K562 (cell line): ENCODE measurements around the gene CFAP141. TPM values are rescaled to one million over a fixed set of nuclear protein-coding genes. Genes with fewer than 3 reads are reported as not detected.

ENCODE experiments used
- ARID1B ChIP-seq: fragments of 450-650 bp; IDR thresholded peaks from 2 replicates; pipeline ENCODE4 v1.6.1; 2016; ENCODE audit warnings: antibody characterized with exemption, mild to moderate bottlenecking, inconsistent platforms
- ARNT ChIP-seq, 2 experiments: fragments of 450-650 bp; IDR thresholded peaks; 2 replicates each; pipeline ENCODE4 v1.6.1; 2016; ENCODE audit warnings: mild to moderate bottlenecking in 1 of 2
- ATF3 ChIP-seq, 2 experiments: fragments of 450-650 bp in 1 of 2; sonication (generic) in 1 of 2; formaldehyde crosslinking in 1 of 2; IDR thresholded peaks in 1 of 2; conservative IDR thresholded peaks in 1 of 2; 2 replicates each; pipeline versions ENCODE4 v1.6.1 to v1.8.1; 2016 to 2023; ENCODE audit warnings: mild to moderate bottlenecking in 2 of 2, moderate library complexity in 2 of 2, inconsistent platforms in 1 of 2, missing genetic modification reagents in 1 of 2
- ATF7 ChIP-seq: fragments of 450-650 bp; IDR thresholded peaks from 2 replicates; pipeline ENCODE4 v1.7.1; 2014; ENCODE audit warnings: mild to moderate bottlenecking, moderate library complexity
- BRCA1 ChIP-seq, 2 experiments: fragments of 450-650 bp in 1 of 2; sonication (generic) in 1 of 2; formaldehyde crosslinking in 1 of 2; IDR thresholded peaks; 2 replicates each; pipeline versions ENCODE4 v1.5.0 to v1.6.1; 2017 to 2020; ENCODE audit warnings: mild to moderate bottlenecking in 1 of 2, missing genetic modification reagents in 1 of 2
- CGGBP1 ChIP-seq: fragments of 250-450 bp; sonication (Bioruptor Pico); IDR thresholded peaks from 2 replicates; pipeline ENCODE4 v1.9.0; 2021; ENCODE audit warnings: mild to moderate bottlenecking
- FOXA1 ChIP-seq: fragments of 450-650 bp; IDR thresholded peaks from 2 replicates; pipeline ENCODE4 v1.6.1; 2016; ENCODE audit warnings: mild to moderate bottlenecking, borderline replicate concordance
- GTF2B ChIP-seq: IDR thresholded peaks from 2 replicates; pipeline ENCODE4 v1.6.1; 2011; ENCODE audit not compliant: insufficient read length; ENCODE audit errors: extremely low read depth
- HDAC8 ChIP-seq: fragments of 450-650 bp; IDR thresholded peaks from 2 replicates; pipeline ENCODE4 v1.6.1; 2016; ENCODE audit warnings: mild to moderate bottlenecking, missing genetic modification characterization, moderate library complexity, missing compliant biosample characterization
- HSF4 ChIP-seq: fragments of 250-450 bp; sonication (Bioruptor Pico); IDR thresholded peaks from 2 replicates; pipeline ENCODE4 v2.1.2; 2022; ENCODE audit warnings: mild to moderate bottlenecking, moderate library complexity, borderline replicate concordance
- IFI16 ChIP-seq: fragments of 250-450 bp; sonication (Bioruptor Pico); IDR thresholded peaks from 2 replicates; pipeline ENCODE4 v2.1.2; 2022; ENCODE audit warnings: mild to moderate bottlenecking, inconsistent platforms
- KDM1A ChIP-seq, 2 experiments: fragments of 450-650 bp; IDR thresholded peaks; 2 replicates each; pipeline ENCODE4 v1.6.1; 2016; ENCODE audit warnings: mild to moderate bottlenecking in 2 of 2
- MEIS2 ChIP-seq: fragments of 450-650 bp; IDR thresholded peaks from 2 replicates; pipeline ENCODE4 v1.6.1; 2014; ENCODE audit warnings: mild to moderate bottlenecking; ENCODE audit not compliant: partially characterized antibody
- MTA2 ChIP-seq: fragments of 450-650 bp; IDR thresholded peaks from 2 replicates; pipeline ENCODE4 v1.6.1; 2016; ENCODE audit warnings: low read depth
- NFIC ChIP-seq: fragments of 450-650 bp; IDR thresholded peaks from 2 replicates; pipeline ENCODE4 v1.6.1; 2017; ENCODE audit warnings: mild to moderate bottlenecking, inconsistent platforms
- NKRF ChIP-seq: fragments of 450-650 bp; IDR thresholded peaks from 2 replicates; pipeline ENCODE4 v1.6.1; 2016; ENCODE audit warnings: borderline replicate concordance
- TCF7L2 ChIP-seq: fragments of 150-350 bp; IDR thresholded peaks from 2 replicates; pipeline ENCODE4 v1.6.1; 2016; ENCODE audit warnings: low read depth, mild to moderate bottlenecking, low read length, moderate library complexity
- TRIM24 ChIP-seq, 2 experiments: fragments of 450-650 bp; IDR thresholded peaks; 2 replicates each; pipeline ENCODE4 v1.6.1; 2016
- TSC22D4 ChIP-seq: fragments of 450-650 bp; IDR thresholded peaks from 2 replicates; pipeline ENCODE4 v1.6.1; 2016; ENCODE audit warnings: missing genetic modification characterization, missing biosample characterization, control low read depth
- ZBTB43 ChIP-seq: sonication (generic); formaldehyde crosslinking; IDR thresholded peaks from 2 replicates; pipeline ENCODE4 v1.8.0; 2023; ENCODE audit warnings: mild to moderate bottlenecking, missing genetic modification reagents
- ZKSCAN1 ChIP-seq: fragments of 150-350 bp; IDR thresholded peaks from 2 replicates; pipeline ENCODE4 v1.6.1; 2016; ENCODE audit warnings: low read depth, low read length
- ZNF384 ChIP-seq: IDR thresholded peaks from 2 replicates; pipeline ENCODE4 v1.6.1; 2012; ENCODE audit warnings: low read depth, low read length, improper control_type of control experiment
- ZNF699 ChIP-seq: fragments of 250-450 bp; sonication (Bioruptor Pico); IDR thresholded peaks from 2 replicates; pipeline ENCODE4 v1.8.0; 2021; ENCODE audit warnings: mild to moderate bottlenecking, moderate library complexity; ENCODE audit not compliant: insufficient replicate concordance
- ZNF79 ChIP-seq: fragments of 250-450 bp; sonication (Bioruptor Pico); IDR thresholded peaks from 2 replicates; pipeline ENCODE4 v1.4.0; 2020; ENCODE audit warnings: low read depth, mild to moderate bottlenecking, moderate library complexity
- polyA plus RNA-seq, 8 experiments: library from polyadenylated mRNA; depleted of rRNA in 4 of 8; stranded (reverse) in 5 of 8; unstranded in 3 of 8; fragments of >200 nt; fragmentation: Nextera tagmentation in 2 of 8; fragmentation: Illumina TruSeq in 1 of 8; extraction: Ambion mirVana in 2 of 8; extraction: Trizol in 1 of 8; gene quantifications; 2 replicates each; pipeline versions ENCODE4 v1.2.1 to v1.2.3, GENCODE V29; 2011 to 2014; ENCODE audit warnings: inconsistent platforms in 1 of 8, missing spikeins in 1 of 8
- total RNA-seq, 7 experiments: library from RNA; depleted of rRNA in 6 of 7; stranded (reverse); fragments of >200 nt in 6 of 7; fragmentation: Illumina TruSeq in 2 of 7; extraction: Trizol in 2 of 7; gene quantifications; 2 replicates each; pipeline versions ENCODE4 v1.2.1 to v1.2.3, GENCODE V29; 2011 to 2021; ENCODE audit warnings: low replicate concordance in 1 of 7

The CFAP141 gene
- total and polyA plus RNA-seq, 9 of the 15 experiments (the other 6 are each of a cell fraction or from before 2014, with no cell fraction given) = not detected

GRCh38 chr1:154186852-154187501 is 19.2 kb downstream of the CFAP141 start (continued):
- TF ChIP-seq BRCA1 (IDR thresholded peaks at IDR 0.05) (no peak), BRCA1 (CRISPR knock-in tag; IDR thresholded peaks at IDR 0.05) (no peak), ARNT (IDR thresholded peaks at IDR 0.05) (peak in 1 of 2 experiments; percentile 90; a peak in 3 of 4 replicates), FOXA1 (peak; percentile 96), TSC22D4 (tag) (no peak), TRIM24 (IDR thresholded peaks at IDR 0.05) (peak; percentile 77 to 82), ZBTB43 (CRISPR knock-in tag) (no peak), KDM1A (IDR thresholded peaks at IDR 0.05) (peak; percentile 81 to 88), MEIS2 (peak; percentile 7), ZNF699 (CRISPR knock-in tag) (no peak), NFIC (peak; percentile 66), ARID1B (peak; percentile 91), HDAC8 (tag) (no peak), ATF3 (IDR thresholded peaks at IDR 0.05) (peak; percentile 63; the same call in 1 of the 2 replicates), ATF3 (CRISPR knock-in tag; conservative IDR thresholded peaks at IDR 0.05) (no peak), ATF7 (peak; percentile 82), NKRF (peak; percentile 27; the same call in 1 of the 2 replicates), IFI16 (CRISPR knock-in tag) (no peak), GTF2B (no peak), ZNF79 (CRISPR knock-in tag) (no peak), ZKSCAN1 (0 out of 2 replicates have a peak, but pooled peaks have one; percentile 64), MTA2 (peak; percentile 50), CGGBP1 (CRISPR knock-in tag) (no peak), HSF4 (CRISPR knock-in tag) (no peak), TCF7L2 (no peak), ZNF384 (peak; percentile 50; the same call in 1 of the 2 replicates)
